Measurements from ENCODE around the gene SLCO1A2.

DNA sequence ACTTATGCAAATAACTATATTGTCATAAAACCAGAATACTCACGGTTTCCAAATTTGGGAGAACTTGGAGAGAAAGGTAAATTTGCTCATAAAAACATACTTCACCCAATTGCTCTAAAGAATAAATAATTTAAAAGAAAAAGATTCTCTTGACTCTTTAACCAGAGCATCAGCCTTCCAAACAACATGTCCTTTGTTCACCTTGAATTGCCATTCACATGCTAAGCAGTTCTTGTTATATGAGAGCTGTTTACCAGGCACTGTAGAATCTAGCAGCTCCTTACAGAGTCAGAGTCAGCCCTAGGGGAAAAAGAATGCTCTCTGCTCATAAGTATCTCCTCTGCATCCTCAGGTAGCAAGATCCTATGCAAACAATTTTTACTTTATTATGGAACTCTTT is 10.2 kb downstream of the SLCO1A2 start:
- TF ChIP-seq EZH2 (IDR thresholded peaks at IDR 0.05; ENCODE audit: low read length): no peak
- TF ChIP-seq, protein P1, sequence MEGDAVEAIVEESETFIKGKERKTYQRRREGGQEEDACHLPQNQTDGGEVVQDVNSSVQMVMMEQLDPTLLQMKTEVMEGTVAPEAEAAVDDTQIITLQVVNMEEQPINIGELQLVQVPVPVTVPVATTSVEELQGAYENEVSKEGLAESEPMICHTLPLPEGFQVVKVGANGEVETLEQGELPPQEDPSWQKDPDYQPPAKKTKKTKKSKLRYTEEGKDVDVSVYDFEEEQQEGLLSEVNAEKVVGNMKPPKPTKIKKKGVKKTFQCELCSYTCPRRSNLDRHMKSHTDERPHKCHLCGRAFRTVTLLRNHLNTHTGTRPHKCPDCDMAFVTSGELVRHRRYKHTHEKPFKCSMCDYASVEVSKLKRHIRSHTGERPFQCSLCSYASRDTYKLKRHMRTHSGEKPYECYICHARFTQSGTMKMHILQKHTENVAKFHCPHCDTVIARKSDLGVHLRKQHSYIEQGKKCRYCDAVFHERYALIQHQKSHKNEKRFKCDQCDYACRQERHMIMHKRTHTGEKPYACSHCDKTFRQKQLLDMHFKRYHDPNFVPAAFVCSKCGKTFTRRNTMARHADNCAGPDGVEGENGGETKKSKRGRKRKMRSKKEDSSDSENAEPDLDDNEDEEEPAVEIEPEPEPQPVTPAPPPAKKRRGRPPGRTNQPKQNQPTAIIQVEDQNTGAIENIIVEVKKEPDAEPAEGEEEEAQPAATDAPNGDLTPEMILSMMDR (optimal IDR thresholded peaks at IDR 0.05 in 1 of 3, IDR thresholded peaks at IDR 0.05 in 1 of 3, conservative IDR thresholded peaks at IDR 0.05 in 1 of 3; ENCODE audit: extremely low read depth in 1 of 3, insufficient read depth in 2 of 3, low read length in 3 of 3): no peak

All from keratinocyte (primary cell).